ENCODE measurements around the gene HIGD1A. TPM values are rescaled to one million over a fixed set of nuclear protein-coding genes. Genes with fewer than 3 reads are reported as not detected.

The HIGD1A gene
- 100 to 1,000 TPM; 142 to 195 (median 179) TPM for total RNA-seq

DNA sequence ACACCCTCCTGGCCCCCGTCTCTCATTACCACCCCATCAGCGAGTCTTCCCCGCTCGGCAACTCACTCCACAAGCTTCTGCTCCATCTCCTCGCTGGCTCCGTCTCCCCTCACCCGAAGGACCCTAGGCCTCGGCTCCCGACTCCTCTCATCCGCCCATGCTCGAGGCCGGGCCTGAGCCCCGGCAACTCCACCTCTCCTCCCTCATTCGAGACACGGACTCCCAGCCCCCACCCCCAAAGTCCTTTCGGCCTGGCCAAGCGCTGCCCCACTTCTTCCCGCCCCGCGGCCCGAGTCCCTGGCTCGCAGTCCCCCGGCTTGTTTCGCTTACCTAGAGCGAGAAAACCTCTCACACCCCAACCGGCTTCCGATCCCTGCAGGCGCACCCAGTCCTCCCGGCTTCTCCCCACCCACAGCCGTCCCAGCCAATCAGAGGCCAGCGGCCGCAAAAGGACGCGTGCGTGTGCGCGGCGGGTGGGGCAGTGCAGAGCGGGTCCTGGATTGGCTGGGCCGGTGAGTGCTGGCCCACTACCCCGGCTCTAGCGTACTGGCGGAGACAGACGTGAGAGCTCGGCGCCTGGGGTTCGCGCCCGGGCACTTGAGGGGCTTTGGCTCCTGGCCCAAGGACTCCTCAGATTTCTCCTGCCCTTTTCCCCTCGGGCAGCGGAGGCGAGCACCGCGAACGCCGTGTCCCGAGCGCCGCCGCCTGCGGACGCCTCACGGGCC lies at the start of gene HIGD1A:
Gene HIGD1A (minus strand): TSS at position 385 of the 725 bp plus-strand sequence. CDS start 10,237 bp downstream, outside the sequence.
- DNase-seq (ENCODE audit: low spot score) (peak; percentile 81), ATAC-seq (ENCODE audit: low FRiP score) (peak; percentile 100)
- TF ChIP-seq, protein P1, sequence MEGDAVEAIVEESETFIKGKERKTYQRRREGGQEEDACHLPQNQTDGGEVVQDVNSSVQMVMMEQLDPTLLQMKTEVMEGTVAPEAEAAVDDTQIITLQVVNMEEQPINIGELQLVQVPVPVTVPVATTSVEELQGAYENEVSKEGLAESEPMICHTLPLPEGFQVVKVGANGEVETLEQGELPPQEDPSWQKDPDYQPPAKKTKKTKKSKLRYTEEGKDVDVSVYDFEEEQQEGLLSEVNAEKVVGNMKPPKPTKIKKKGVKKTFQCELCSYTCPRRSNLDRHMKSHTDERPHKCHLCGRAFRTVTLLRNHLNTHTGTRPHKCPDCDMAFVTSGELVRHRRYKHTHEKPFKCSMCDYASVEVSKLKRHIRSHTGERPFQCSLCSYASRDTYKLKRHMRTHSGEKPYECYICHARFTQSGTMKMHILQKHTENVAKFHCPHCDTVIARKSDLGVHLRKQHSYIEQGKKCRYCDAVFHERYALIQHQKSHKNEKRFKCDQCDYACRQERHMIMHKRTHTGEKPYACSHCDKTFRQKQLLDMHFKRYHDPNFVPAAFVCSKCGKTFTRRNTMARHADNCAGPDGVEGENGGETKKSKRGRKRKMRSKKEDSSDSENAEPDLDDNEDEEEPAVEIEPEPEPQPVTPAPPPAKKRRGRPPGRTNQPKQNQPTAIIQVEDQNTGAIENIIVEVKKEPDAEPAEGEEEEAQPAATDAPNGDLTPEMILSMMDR (IDR thresholded peaks at IDR 0.05), result no peak

DNA sequence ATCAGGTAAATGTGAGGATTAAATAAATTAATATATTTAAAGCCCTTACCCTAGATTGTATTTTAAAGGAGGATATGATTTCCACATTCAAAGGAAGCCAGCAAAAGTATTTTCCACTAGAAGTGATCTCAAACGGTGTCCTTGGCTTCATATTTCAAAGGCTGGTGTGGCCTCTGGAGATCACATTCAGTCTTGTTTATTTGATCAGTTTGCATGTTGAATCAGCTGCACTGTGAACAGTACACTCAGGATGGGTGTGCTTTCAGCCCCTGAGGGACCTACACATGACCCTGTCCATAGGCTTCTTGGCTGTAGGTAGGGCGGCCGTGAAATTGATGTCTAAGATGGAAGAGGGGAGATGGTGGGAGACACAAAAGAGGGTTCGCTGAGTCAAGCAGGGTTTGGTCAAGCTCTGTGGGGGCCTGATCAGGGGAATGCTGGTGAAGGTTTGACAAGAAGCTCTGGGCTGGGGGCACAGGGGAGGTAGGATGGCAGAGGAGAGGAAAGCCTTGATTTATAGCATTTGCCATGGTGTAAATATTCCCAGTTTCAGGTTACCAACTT lies 49.5 kb upstream of the HIGD1A start:
- TF ChIP-seq, protein P1 (IDR thresholded peaks at IDR 0.05), result no peak
- ATAC-seq (ENCODE audit: low FRiP score), result no peak
- no peak for DNase-seq (ENCODE audit: low spot score)

DNA sequence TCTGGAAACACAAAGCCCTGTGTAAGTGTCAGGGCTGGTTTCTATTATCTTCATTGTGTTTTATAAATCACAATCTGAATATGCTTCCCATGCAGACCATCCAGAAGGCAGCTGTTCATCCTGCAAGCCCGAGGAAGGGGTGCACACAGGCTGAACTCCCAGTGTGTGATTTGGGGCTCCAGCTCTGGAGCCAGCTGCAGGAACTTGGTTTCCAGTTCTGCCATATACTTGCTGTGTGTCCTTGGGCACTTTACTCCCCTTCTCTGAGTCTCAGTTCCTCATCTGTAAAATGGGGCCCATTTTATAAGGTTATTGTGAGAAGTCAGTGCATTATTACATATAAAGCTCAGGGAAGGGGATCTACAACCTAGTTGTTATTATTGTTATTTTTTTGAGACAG lies 48.8 kb upstream of the HIGD1A start:
- TF ChIP-seq, protein P1 (IDR thresholded peaks at IDR 0.05), result no peak
- DNase-seq (ENCODE audit: low spot score), result no peak
- no peak for ATAC-seq (ENCODE audit: low FRiP score)

DNA sequence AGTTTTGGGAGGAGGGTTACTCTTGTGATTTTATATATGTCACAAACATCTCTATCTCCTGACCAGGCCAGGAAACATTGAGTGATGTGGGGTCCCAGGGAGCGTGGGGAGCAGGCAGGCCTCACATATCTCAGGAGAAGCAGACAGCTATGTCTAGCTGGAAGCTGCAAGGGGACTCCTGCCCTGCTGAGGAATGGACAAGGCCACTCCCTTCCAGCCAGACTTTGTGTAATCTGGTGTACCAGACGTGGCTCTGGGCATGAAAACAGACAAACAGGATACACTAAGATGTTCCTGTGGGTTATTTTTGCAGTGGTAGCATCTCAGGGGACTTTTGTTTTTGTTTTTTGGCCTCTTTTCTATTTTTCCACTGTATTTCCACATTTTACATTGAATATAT lies 48.2 kb upstream of the HIGD1A start:
- DNase-seq (ENCODE audit: low spot score) (no peak), ATAC-seq (ENCODE audit: low FRiP score) (no peak)
- TF ChIP-seq, protein P1 (IDR thresholded peaks at IDR 0.05), result no peak

DNA sequence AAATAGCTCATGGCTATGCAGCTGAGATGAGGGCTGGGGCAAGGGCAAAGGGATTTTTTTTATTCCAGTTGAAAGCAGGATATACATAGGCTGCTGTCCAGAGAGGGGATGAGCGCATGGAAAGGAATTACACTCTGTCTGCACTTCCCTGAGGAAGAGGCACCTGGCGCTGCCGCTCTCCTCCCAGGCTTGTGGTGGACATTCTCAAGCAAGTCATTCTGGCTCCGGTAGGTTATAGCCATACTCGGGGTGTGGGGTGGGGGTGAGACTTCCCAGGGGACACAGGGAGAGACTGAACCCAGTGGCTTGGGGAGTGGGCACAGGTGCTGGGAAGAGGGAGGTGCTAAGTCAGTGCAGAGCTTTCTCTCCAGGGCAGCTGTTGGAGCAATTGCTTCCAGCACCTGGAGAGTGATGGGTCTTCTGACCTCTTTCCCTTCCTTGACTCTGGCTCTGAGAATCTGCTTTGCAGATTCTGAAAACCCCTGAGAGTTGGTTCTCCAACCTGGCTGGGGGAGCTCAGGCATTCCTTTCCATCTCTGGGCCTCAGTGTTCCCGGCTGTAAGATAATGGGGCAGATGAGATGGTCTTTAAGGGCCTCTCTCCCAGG lies 47.0 kb upstream of the HIGD1A start:
- DNase-seq (ENCODE audit: low spot score), result no peak
- TF ChIP-seq, protein P1 (IDR thresholded peaks at IDR 0.05), result no peak
- ATAC-seq (ENCODE audit: low FRiP score), result no peak

DNA sequence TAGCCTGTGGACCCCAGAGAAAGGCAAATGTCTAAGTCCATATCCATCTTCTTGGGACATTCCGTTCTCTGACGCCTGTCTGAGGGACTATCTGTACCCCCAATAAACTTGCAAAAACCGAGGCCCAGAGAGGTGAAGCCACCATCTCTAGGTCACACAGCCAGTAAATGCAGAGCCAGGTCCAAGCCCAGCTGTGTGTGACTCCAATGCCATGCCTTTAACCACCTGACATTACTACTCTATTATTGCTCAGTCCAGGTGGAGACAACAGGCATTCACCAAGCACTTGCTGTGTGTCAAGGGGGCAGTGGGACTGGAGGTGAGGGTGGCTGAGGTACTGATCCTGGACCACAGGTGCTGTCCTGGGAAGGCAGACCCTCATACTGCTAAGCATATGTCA lies 46.0 kb upstream of the HIGD1A start:
- DNase-seq (ENCODE audit: low spot score) (no peak), ATAC-seq (ENCODE audit: low FRiP score) (no peak)
- TF ChIP-seq, protein P1 (IDR thresholded peaks at IDR 0.05), result no peak

Data from omental fat pad (tissue), 4 donors.